OCI-LY1 (cell line): Measurements from ENCODE around the gene KCNK7.

ENCODE experiments used
- CTCF ChIP-seq: fragments of 200-600 bp; sonication (generic), shearing (Covaris generic); IDR thresholded peaks from 2 replicates; pipeline ENCODE4 v1.5.1; 2017; ENCODE audit warnings: mild to moderate bottlenecking, antibody characterized with exemption, low read length, moderate library complexity, mixed read lengths
- EZH2 ChIP-seq: fragments of 200-600 bp; sonication (generic), shearing (Covaris generic); IDR thresholded peaks from 2 replicates; pipeline ENCODE4 v1.8.0; 2017; ENCODE audit warnings: borderline replicate concordance, mixed run types, mild to moderate bottlenecking, antibody characterized with exemption, low read length, moderate library complexity, mixed read lengths

- TF ChIP-seq CTCF (no peak), EZH2 (no peak)
Measured at GRCh38 chr11:65581928-65582327, 13.7 kb downstream of the KCNK7 start.
